RWPE2 (cell line): ENCODE measurements around the gene PTPN22.

Experiments
- ATAC-seq: fragments of 200-7000 bp; cut with Tn5 transposase; 3 replicates; pipeline ENCODE4 v1.9.1; 2021; ENCODE audit warnings: low read depth
- DNase-seq: peaks from one replicate; pipeline ENCODE4 v3.0.0-alpha.2; 2020; ENCODE audit warnings: low spot score
- H3K27ac ChIP-seq: fragments of 450-650 bp; 2 replicates; pipeline ENCODE4 v1.5.1; 2017; ENCODE audit warnings: mild to moderate bottlenecking; ENCODE audit not compliant: poor library complexity, severe bottlenecking
- H3K27me3 ChIP-seq: fragments of 250-450 bp; sonication (Bioruptor Pico); 2 replicates; pipeline ENCODE4 v1.5.1; 2021; ENCODE audit warnings: mild to moderate bottlenecking, moderate library complexity; ENCODE audit not compliant: insufficient read depth, poor library complexity, severe bottlenecking
- H3K36me3 ChIP-seq: fragments of 250-450 bp; sonication (Bioruptor Pico); 2 replicates; pipeline ENCODE4 v1.5.1; 2020; ENCODE audit warnings: low read depth, mild to moderate bottlenecking, moderate library complexity
- H3K4me1 ChIP-seq: fragments of 250-450 bp; sonication (Bioruptor Pico); 2 replicates; pipeline ENCODE4 v1.5.1; 2021; ENCODE audit warnings: mild to moderate bottlenecking, moderate library complexity; ENCODE audit not compliant: insufficient read depth, poor library complexity, severe bottlenecking
- H3K4me3 ChIP-seq: fragments of 250-450 bp; sonication (Bioruptor Pico); 2 replicates; pipeline ENCODE4 v1.5.1; 2021; ENCODE audit warnings: mild to moderate bottlenecking, moderate library complexity; ENCODE audit not compliant: severe bottlenecking
- H3K9me3 ChIP-seq: fragments of 250-450 bp; sonication (Bioruptor Pico); 2 replicates; pipeline ENCODE4 v1.5.1; 2021; ENCODE audit warnings: mild to moderate bottlenecking, moderate library complexity; ENCODE audit not compliant: severe bottlenecking
- TF ChIP-seq, protein P1 (sequence below): fragments of 450-650 bp; IDR thresholded peaks from one replicate; pipeline ENCODE4 v1.5.1; 2017; ENCODE audit warnings: mild to moderate bottlenecking, moderate library complexity; ENCODE audit not compliant: poor library complexity, severe bottlenecking

PTPN22 gene

GRCh38 chr1:113872219-113872935 is 865 bp upstream of the PTPN22 start:
- no peaks in the 10 kb centered on the region for H3K27me3 ChIP-seq
- H3K4me1 ChIP-seq, result peaks cover 8% of the 10 kb centered on the region
- no peaks in the 10 kb centered on the region for H3K9me3 ChIP-seq
- no peaks in the 10 kb centered on the region for H3K36me3 ChIP-seq
- ATAC-seq (no peak), DNase-seq (no peak)
- H3K27ac ChIP-seq, result no peak overlapping the region
- TF ChIP-seq, protein P1, sequence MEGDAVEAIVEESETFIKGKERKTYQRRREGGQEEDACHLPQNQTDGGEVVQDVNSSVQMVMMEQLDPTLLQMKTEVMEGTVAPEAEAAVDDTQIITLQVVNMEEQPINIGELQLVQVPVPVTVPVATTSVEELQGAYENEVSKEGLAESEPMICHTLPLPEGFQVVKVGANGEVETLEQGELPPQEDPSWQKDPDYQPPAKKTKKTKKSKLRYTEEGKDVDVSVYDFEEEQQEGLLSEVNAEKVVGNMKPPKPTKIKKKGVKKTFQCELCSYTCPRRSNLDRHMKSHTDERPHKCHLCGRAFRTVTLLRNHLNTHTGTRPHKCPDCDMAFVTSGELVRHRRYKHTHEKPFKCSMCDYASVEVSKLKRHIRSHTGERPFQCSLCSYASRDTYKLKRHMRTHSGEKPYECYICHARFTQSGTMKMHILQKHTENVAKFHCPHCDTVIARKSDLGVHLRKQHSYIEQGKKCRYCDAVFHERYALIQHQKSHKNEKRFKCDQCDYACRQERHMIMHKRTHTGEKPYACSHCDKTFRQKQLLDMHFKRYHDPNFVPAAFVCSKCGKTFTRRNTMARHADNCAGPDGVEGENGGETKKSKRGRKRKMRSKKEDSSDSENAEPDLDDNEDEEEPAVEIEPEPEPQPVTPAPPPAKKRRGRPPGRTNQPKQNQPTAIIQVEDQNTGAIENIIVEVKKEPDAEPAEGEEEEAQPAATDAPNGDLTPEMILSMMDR, result no peak
- H3K4me3 ChIP-seq, result no peak overlapping the region

GRCh38 chr1:113870778-113871177 is 734 bp downstream of the PTPN22 start:
- Histone ChIP-seq H3K36me3 (no peaks in the 10 kb centered on the region), H3K27ac (no peak overlapping the region), H3K27me3 (no peaks in the 10 kb centered on the region), H3K4me3 (no peak overlapping the region), H3K9me3 (no peaks in the 10 kb centered on the region), H3K4me1 (peaks cover 10% of the 10 kb centered on the region)
- no peak for DNase-seq
- TF ChIP-seq, protein P1, result no peak
- no peak for ATAC-seq

DNA sequence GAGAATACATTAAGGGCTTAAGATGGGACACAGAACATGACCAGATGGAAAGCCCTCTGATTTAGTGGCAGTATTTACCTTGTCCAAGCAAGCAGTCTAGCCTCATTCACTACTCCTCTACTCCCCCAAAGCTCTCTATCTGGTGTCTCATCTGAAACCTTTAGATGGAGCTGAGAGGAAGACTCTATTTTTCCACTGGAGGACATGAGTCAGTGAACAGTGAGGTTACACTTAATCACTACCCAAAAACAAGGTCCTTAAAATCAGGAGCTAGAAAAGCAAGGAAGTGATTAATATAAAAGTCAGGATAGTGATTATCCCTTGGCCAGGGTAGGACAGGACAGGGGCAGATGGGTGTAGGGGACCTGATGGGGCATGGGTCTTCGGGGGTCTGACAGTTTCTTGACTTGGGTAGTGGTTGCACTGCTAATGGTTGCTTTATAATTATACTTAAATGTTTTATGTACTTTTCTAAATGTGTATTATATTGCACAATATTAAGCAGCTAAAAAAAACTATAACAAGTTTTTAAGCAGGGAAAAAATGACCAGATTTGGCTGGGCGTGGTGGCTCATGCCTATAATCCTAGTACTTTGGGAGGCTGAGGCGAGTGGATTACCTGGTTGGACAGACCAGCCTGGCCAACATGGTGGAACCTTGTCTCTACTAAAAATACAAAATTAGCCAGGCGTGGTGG is 3.0 kb downstream of the PTPN22 start:
- peaks cover 6% of the 10 kb centered on the region for H3K4me1 ChIP-seq
- H3K4me3 ChIP-seq, result no peak overlapping the region
- H3K36me3 ChIP-seq, result no peaks in the 10 kb centered on the region
- TF ChIP-seq, protein P1, result no peak
- peak; percentile 69; the same call in 2 of the 3 replicates for ATAC-seq
- no peaks in the 10 kb centered on the region for H3K27me3 ChIP-seq
- no peaks in the 10 kb centered on the region for H3K9me3 ChIP-seq
- DNase-seq, result no peak
- H3K27ac ChIP-seq, result peak overlapping the region; percentile 35

GRCh38 chr1:113861641-113862040 is 9.9 kb downstream of the PTPN22 start:
- ATAC-seq (no peak), DNase-seq (no peak)
- no peaks in the 10 kb centered on the region for H3K36me3 ChIP-seq
- no peaks in the 10 kb centered on the region for H3K27me3 ChIP-seq
- TF ChIP-seq, protein P1, result no peak
- H3K4me3 ChIP-seq, result no peak overlapping the region
- peaks cover 18% of the 10 kb centered on the region for H3K4me1 ChIP-seq
- H3K9me3 ChIP-seq, result no peaks in the 10 kb centered on the region
- peak overlapping the region; percentile 67 for H3K27ac ChIP-seq

- Histone ChIP-seq H3K27ac (peak overlapping the region; percentile 67), H3K36me3 (no peaks in the 10 kb centered on the region), H3K4me3 (no peak overlapping the region), H3K4me1 (peaks cover 17% of the 10 kb centered on the region), H3K9me3 (no peaks in the 10 kb centered on the region), H3K27me3 (no peaks in the 10 kb centered on the region)
- DNase-seq (no peak), ATAC-seq (peak; percentile 85)
- TF ChIP-seq, protein P1, result no peak
These were observed 10.6 kb downstream of the PTPN22 start for GRCh38 chr1:113860891-113861290.
